K562 (cell line): ENCODE data around the gene ERCC1. TPM values are rescaled to one million over a fixed set of nuclear protein-coding genes. Genes with fewer than 3 reads are reported as not detected.
A peak's percentile ranks its signal among the peaks of the same experiment; 100 is the strongest.

Experiments
- DIDO1 ChIP-seq: fragments of 450-650 bp; IDR thresholded peaks from 2 replicates; pipeline ENCODE4 v1.6.1; 2016; ENCODE audit warnings: low read depth, missing biosample characterization, missing genetic modification characterization
- EP300 ChIP-seq: IDR thresholded peaks from 2 replicates; pipeline ENCODE4 v1.6.1; 2012; ENCODE audit warnings: low read length, improper control_type of control experiment
- KHSRP ChIP-seq: fragments of 450-650 bp; IDR thresholded peaks from 2 replicates; pipeline ENCODE4 v1.6.1; 2017
- TCF7 ChIP-seq: sonication (generic); IDR thresholded peaks from 2 replicates; pipeline ENCODE4 v1.6.1; 2016; ENCODE audit warnings: antibody characterized with exemption, borderline replicate concordance
- XRCC4 ChIP-seq: IDR thresholded peaks from one replicate; pipeline ENCODE4 v1.6.1; 2011; ENCODE audit not compliant: insufficient read depth, insufficient read length; ENCODE audit errors: extremely low read depth
- ZNF140 ChIP-seq: fragments of 250-450 bp; sonication (Bioruptor Pico); IDR thresholded peaks from 2 replicates; pipeline ENCODE4 v1.8.0; 2021; ENCODE audit warnings: moderate library complexity, mild to moderate bottlenecking, inconsistent platforms
- polyA plus RNA-seq, 8 experiments: library from polyadenylated mRNA; depleted of rRNA in 4 of 8; stranded (reverse) in 5 of 8; unstranded in 3 of 8; fragments of >200 nt; fragmentation: Nextera tagmentation in 2 of 8; fragmentation: Illumina TruSeq in 1 of 8; extraction: Ambion mirVana in 2 of 8; extraction: Trizol in 1 of 8; gene quantifications; 2 replicates each; pipeline versions ENCODE4 v1.2.1 to v1.2.3, GENCODE V29; 2011 to 2014; ENCODE audit warnings: inconsistent platforms in 1 of 8, missing spikeins in 1 of 8
- total RNA-seq, 7 experiments: library from RNA; depleted of rRNA in 6 of 7; stranded (reverse); fragments of >200 nt in 6 of 7; fragmentation: Illumina TruSeq in 2 of 7; extraction: Trizol in 2 of 7; gene quantifications; 2 replicates each; pipeline versions ENCODE4 v1.2.1 to v1.2.3, GENCODE V29; 2011 to 2021; ENCODE audit warnings: low replicate concordance in 1 of 7
- TF ChIP-seq, protein P1 (sequence below): sonication (generic); formaldehyde crosslinking; IDR thresholded peaks from 2 replicates; pipeline ENCODE4 v1.8.1; 2023; ENCODE audit warnings: mild to moderate bottlenecking, missing genetic modification reagents
- TF ChIP-seq, protein P2 (sequence below), 2 experiments: IDR thresholded peaks in 1 of 2; conservative IDR thresholded peaks in 1 of 2; 2 replicates each; pipeline ENCODE4 v1.6.1; 2016; ENCODE audit warnings: low read depth in 2 of 2, mild to moderate bottlenecking in 1 of 2, missing compliant biosample characterization in 1 of 2, missing genetic modification characterization in 1 of 2, moderate library complexity in 1 of 2
- TF ChIP-seq, protein P3 (sequence below): fragments of 450-650 bp; formaldehyde crosslinking; conservative IDR thresholded peaks from 2 replicates; pipeline ENCODE4 v1.4.0; 2022; ENCODE audit warnings: mild to moderate bottlenecking, missing genetic modification characterization
- TF ChIP-seq, protein P4 (sequence below): fragments of 250-450 bp; sonication (Bioruptor Pico); IDR thresholded peaks from 2 replicates; pipeline ENCODE4 v1.4.0; 2020; ENCODE audit warnings: mild to moderate bottlenecking, moderate library complexity
- TF ChIP-seq, protein P5 (sequence below), 2 experiments: fragments of 450-650 bp in 1 of 2; IDR thresholded peaks; 2 replicates each; pipeline ENCODE4 v1.6.1; 2011 to 2017; ENCODE audit warnings: low read depth in 2 of 2, antibody characterized with exemption in 1 of 2, borderline replicate concordance in 1 of 2, low read length in 1 of 2, mild to moderate bottlenecking in 1 of 2, mixed read lengths in 1 of 2; ENCODE audit not compliant: control insufficient read depth in 1 of 2

ERCC1 gene
- total and polyA plus RNA-seq, 9 of the 15 experiments (the other 6 are each of a cell fraction or from before 2014, with no cell fraction given): 9.3 to 92.6 (median 60.0) TPM

DNA sequence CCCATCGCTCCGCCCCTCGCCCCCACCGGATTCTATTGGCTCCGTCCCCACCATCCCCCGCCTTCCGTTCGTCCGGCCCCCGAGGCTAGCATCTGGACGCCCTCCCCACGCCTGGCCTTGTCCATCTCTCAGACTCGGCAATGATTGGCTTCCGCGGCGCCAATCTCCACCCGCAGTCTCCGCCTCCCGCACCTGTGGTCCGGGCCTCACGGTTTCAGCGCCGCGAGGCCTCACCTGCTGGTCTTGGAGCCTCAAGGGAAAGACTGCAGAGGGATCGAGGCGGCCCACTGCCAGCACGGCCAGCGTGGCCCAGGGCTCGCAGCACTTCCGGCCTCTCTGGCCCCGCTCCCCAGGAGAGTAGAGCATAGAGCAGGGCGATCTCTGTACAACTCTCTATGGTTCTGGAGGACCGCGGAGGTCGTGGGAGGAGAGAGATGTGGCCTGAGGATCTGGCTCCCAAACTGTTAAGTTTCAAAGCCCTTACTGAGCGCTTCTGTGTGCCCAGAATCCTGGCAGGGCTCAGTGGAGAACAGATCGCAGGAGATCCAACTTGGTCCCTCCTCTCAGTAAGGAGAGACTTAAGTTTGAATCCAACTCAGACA is at the start of gene ERCC1 (continued):
- TF ChIP-seq, protein P1, sequence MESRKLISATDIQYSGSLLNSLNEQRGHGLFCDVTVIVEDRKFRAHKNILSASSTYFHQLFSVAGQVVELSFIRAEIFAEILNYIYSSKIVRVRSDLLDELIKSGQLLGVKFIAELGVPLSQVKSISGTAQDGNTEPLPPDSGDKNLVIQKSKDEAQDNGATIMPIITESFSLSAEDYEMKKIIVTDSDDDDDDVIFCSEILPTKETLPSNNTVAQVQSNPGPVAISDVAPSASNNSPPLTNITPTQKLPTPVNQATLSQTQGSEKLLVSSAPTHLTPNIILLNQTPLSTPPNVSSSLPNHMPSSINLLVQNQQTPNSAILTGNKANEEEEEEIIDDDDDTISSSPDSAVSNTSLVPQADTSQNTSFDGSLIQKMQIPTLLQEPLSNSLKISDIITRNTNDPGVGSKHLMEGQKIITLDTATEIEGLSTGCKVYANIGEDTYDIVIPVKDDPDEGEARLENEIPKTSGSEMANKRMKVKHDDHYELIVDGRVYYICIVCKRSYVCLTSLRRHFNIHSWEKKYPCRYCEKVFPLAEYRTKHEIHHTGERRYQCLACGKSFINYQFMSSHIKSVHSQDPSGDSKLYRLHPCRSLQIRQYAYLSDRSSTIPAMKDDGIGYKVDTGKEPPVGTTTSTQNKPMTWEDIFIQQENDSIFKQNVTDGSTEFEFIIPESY (CRISPR knock-in tag): peak; percentile 62; the same call in 1 of the 2 replicates
- no peak for TF ChIP-seq ZNF140
- TF ChIP-seq, protein P2, sequence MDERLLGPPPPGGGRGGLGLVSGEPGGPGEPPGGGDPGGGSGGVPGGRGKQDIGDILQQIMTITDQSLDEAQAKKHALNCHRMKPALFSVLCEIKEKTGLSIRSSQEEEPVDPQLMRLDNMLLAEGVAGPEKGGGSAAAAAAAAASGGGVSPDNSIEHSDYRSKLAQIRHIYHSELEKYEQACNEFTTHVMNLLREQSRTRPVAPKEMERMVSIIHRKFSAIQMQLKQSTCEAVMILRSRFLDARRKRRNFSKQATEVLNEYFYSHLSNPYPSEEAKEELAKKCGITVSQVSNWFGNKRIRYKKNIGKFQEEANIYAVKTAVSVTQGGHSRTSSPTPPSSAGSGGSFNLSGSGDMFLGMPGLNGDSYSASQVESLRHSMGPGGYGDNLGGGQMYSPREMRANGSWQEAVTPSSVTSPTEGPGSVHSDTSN (CRISPR knock-in tag; IDR thresholded peaks at IDR 0.05; ENCODE audit: low read depth): no peak
- TF ChIP-seq, protein P2 (tag; conservative IDR thresholded peaks at IDR 0.05; ENCODE audit: low read depth): peak; percentile 89
- TF ChIP-seq, protein P3, sequence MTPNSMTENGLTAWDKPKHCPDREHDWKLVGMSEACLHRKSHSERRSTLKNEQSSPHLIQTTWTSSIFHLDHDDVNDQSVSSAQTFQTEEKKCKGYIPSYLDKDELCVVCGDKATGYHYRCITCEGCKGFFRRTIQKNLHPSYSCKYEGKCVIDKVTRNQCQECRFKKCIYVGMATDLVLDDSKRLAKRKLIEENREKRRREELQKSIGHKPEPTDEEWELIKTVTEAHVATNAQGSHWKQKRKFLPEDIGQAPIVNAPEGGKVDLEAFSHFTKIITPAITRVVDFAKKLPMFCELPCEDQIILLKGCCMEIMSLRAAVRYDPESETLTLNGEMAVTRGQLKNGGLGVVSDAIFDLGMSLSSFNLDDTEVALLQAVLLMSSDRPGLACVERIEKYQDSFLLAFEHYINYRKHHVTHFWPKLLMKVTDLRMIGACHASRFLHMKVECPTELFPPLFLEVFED: no peak
- TF ChIP-seq, protein P4, sequence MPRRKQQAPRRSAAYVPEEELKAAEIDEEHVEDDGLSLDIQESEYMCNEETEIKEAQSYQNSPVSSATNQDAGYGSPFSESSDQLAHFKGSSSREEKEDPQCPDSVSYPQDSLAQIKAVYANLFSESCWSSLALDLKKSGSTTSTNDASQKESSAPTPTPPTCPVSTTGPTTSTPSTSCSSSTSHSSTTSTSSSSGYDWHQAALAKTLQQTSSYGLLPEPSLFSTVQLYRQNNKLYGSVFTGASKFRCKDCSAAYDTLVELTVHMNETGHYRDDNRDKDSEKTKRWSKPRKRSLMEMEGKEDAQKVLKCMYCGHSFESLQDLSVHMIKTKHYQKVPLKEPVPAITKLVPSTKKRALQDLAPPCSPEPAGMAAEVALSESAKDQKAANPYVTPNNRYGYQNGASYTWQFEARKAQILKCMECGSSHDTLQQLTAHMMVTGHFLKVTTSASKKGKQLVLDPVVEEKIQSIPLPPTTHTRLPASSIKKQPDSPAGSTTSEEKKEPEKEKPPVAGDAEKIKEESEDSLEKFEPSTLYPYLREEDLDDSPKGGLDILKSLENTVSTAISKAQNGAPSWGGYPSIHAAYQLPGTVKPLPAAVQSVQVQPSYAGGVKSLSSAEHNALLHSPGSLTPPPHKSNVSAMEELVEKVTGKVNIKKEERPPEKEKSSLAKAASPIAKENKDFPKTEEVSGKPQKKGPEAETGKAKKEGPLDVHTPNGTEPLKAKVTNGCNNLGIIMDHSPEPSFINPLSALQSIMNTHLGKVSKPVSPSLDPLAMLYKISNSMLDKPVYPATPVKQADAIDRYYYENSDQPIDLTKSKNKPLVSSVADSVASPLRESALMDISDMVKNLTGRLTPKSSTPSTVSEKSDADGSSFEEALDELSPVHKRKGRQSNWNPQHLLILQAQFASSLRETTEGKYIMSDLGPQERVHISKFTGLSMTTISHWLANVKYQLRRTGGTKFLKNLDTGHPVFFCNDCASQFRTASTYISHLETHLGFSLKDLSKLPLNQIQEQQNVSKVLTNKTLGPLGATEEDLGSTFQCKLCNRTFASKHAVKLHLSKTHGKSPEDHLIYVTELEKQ (CRISPR knock-in tag): no peak
- TF ChIP-seq, protein P5, sequence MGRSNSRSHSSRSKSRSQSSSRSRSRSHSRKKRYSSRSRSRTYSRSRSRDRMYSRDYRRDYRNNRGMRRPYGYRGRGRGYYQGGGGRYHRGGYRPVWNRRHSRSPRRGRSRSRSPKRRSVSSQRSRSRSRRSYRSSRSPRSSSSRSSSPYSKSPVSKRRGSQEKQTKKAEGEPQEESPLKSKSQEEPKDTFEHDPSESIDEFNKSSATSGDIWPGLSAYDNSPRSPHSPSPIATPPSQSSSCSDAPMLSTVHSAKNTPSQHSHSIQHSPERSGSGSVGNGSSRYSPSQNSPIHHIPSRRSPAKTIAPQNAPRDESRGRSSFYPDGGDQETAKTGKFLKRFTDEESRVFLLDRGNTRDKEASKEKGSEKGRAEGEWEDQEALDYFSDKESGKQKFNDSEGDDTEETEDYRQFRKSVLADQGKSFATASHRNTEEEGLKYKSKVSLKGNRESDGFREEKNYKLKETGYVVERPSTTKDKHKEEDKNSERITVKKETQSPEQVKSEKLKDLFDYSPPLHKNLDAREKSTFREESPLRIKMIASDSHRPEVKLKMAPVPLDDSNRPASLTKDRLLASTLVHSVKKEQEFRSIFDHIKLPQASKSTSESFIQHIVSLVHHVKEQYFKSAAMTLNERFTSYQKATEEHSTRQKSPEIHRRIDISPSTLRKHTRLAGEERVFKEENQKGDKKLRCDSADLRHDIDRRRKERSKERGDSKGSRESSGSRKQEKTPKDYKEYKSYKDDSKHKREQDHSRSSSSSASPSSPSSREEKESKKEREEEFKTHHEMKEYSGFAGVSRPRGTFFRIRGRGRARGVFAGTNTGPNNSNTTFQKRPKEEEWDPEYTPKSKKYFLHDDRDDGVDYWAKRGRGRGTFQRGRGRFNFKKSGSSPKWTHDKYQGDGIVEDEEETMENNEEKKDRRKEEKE (IDR thresholded peaks at IDR 0.05; ENCODE audit: borderline replicate concordance in 1 of 2, control insufficient read depth in 1 of 2, low read depth in 2 of 2, low read length in 1 of 2): peak in 1 of 2 experiments; percentile 14; a peak in 1 of 4 replicates
- TF ChIP-seq KHSRP: no peak
- TF ChIP-seq TCF7: peak; percentile 43; the same call in 1 of the 2 replicates
- TF ChIP-seq EP300: peak; percentile 47
- peak; percentile 71; the same call in 1 of the 2 replicates for TF ChIP-seq DIDO1
- TF ChIP-seq XRCC4: no peak
